Uterus (tissue), 4 donors: ENCODE data around the gene PTCSC3. TPM values are rescaled to one million over a fixed set of nuclear protein-coding genes. Genes with fewer than 3 reads are reported as not detected.

Experiments
- DNase-seq, 2 donors: peaks; one replicate each; pipeline ENCODE4 v3.0.0-alpha.2; 2019 to 2020
- H3K27ac ChIP-seq, 2 donors: fragments of 200-600 bp; sonication (generic); 1 replicate in 1 of 2; 2 replicates in 1 of 2; pipeline ENCODE4 v1.5.1; 2016 to 2018
- H3K27me3 ChIP-seq, 2 donors: fragments of 200-600 bp; sonication (generic); one replicate each; pipeline ENCODE4 v1.5.1; 2018 to 2019; ENCODE audit warnings: control low read depth in 1 of 2
- H3K36me3 ChIP-seq, 2 donors: fragments of 200-600 bp; sonication (generic); one replicate each; pipeline ENCODE4 v1.5.1; 2019; ENCODE audit warnings: control low read depth in 1 of 2
- H3K4me1 ChIP-seq, 2 donors: fragments of 200-600 bp; sonication (generic); one replicate each; pipeline ENCODE4 v1.5.1; 2018 to 2019; ENCODE audit warnings: control low read depth in 1 of 2
- H3K4me3 ChIP-seq, 2 donors: fragments of 200-600 bp; sonication (generic); 1 replicate in 1 of 2; 2 replicates in 1 of 2; pipeline ENCODE4 v1.5.1; 2018 to 2019; ENCODE audit warnings: mild to moderate bottlenecking in 1 of 2
- H3K9me3 ChIP-seq, 2 donors: fragments of 200-600 bp; sonication (generic); one replicate each; pipeline ENCODE4 v1.5.1; 2019; ENCODE audit warnings: control low read depth in 1 of 2
- CTCF ChIP-seq, 4 experiments: fragments of 200-600 bp in 2 of 4; fragments of 450-650 bp in 2 of 4; sonication (generic) in 2 of 4; IDR thresholded peaks; one replicate each; pipeline ENCODE4 v1.5.1; 2016 to 2019; ENCODE audit warnings: antibody characterized with exemption in 4 of 4, mild to moderate bottlenecking in 2 of 4, moderate library complexity in 1 of 4
- POLR2A ChIP-seq, 2 donors: fragments of 450-650 bp; IDR thresholded peaks; one replicate each; pipeline ENCODE4 v1.6.1; 2016; ENCODE audit warnings: antibody characterized with exemption in 2 of 2, mild to moderate bottlenecking in 1 of 2, moderate library complexity in 1 of 2
- intact Hi-C: fragments of 100-400 bp; cut with DNase I; formaldehyde crosslinking; loops from one replicate; pipeline ENCODE4 v1.15.1; 2023; ENCODE audit warnings: low total_unique reads
- total RNA-seq, 4 donors: library from RNA; depleted of rRNA in 3 of 4; stranded (reverse); fragments of >200 nt in 3 of 4; gene quantifications; one replicate each; pipeline versions ENCODE4 v1.1.0 to v1.2.4, GENCODE V29; 2014 to 2023
- donor health status: DM: yes; HTN: yes; CAD: no.

PTCSC3 gene
- total RNA-seq, 4 donors from 2014 or later = not detected

GRCh38 chr14:36204461-36205073 is 28.0 kb upstream of the PTCSC3 start:
- Histone ChIP-seq H3K27ac (no peak overlapping the region), H3K4me1 (no peaks in the 10 kb centered on the region), H3K27me3 (no peaks in the 10 kb centered on the region), H3K9me3 (no peaks in the 10 kb centered on the region), H3K4me3 (no peak overlapping the region), H3K36me3 (no peaks in the 10 kb centered on the region)
- TF ChIP-seq CTCF (IDR thresholded peaks at IDR 0.05) = no peak
- intact Hi-C loops = no loop called here
- no peak for DNase-seq

GRCh38 chr14:36198378-36198777 is 21.9 kb upstream of the PTCSC3 start:
- H3K36me3 ChIP-seq = no peaks in the 10 kb centered on the region
- H3K4me3 ChIP-seq = no peak overlapping the region
- H3K27ac ChIP-seq = no peak overlapping the region
- DNase-seq = no peak
- no peaks in the 10 kb centered on the region for H3K27me3 ChIP-seq
- H3K9me3 ChIP-seq = no peaks in the 10 kb centered on the region
- no peaks in the 10 kb centered on the region for H3K4me1 ChIP-seq
- intact Hi-C loops = no loop called here
- no peak for TF ChIP-seq POLR2A (IDR thresholded peaks at IDR 0.05)
- no peak for TF ChIP-seq CTCF (IDR thresholded peaks at IDR 0.05)

GRCh38 chr14:36194663-36195062 is 18.1 kb upstream of the PTCSC3 start:
- TF ChIP-seq POLR2A (IDR thresholded peaks at IDR 0.05) = no peak
- no peak for TF ChIP-seq CTCF (IDR thresholded peaks at IDR 0.05)
- intact Hi-C loops = no loop called here
- Histone ChIP-seq H3K4me1 (no peaks in the 10 kb centered on the region), H3K27ac (no peak overlapping the region), H3K27me3 (no peaks in the 10 kb centered on the region), H3K4me3 (no peak overlapping the region), H3K9me3 (no peaks in the 10 kb centered on the region), H3K36me3 (no peaks in the 10 kb centered on the region)
- no peak for DNase-seq

GRCh38 chr14:36192530-36192929 is 16.0 kb upstream of the PTCSC3 start:
- no peak for TF ChIP-seq POLR2A (IDR thresholded peaks at IDR 0.05)
- no peak for TF ChIP-seq CTCF (IDR thresholded peaks at IDR 0.05)
- intact Hi-C loops = no loop called here
- Histone ChIP-seq H3K9me3 (no peaks in the 10 kb centered on the region), H3K27me3 (no peaks in the 10 kb centered on the region), H3K27ac (no peak overlapping the region), H3K36me3 (no peaks in the 10 kb centered on the region), H3K4me3 (no peak overlapping the region), H3K4me1 (no peaks in the 10 kb centered on the region)
- no peak for DNase-seq

- Histone ChIP-seq H3K36me3 (no peaks in the 10 kb centered on the region), H3K4me3 (no peak overlapping the region), H3K27ac (no peak overlapping the region), H3K9me3 (no peaks in the 10 kb centered on the region), H3K27me3 (no peaks in the 10 kb centered on the region), H3K4me1 (no peaks in the 10 kb centered on the region)
- intact Hi-C loops = no loop called here
- no peak for DNase-seq
- TF ChIP-seq CTCF (IDR thresholded peaks at IDR 0.05) = no peak
- TF ChIP-seq POLR2A (IDR thresholded peaks at IDR 0.05) = no peak
Observed at GRCh38 chr14:36183402-36183801, 6.9 kb upstream of the PTCSC3 start.
